PC-9 (cell line): Measurements from ENCODE around the gene BRD1. TPM values are rescaled to one million over a fixed set of nuclear protein-coding genes. Genes with fewer than 3 reads are reported as not detected.

Experiments used
- BruUV-seq: library from RNA; stranded (reverse); fragments of 400-500 nt; replicated peaks from 2 replicates; lab custom pipeline; 2021; lab: Mats Ljungman, UMichigan
- CTCF ChIA-PET: fragments of 300-600 bp; sonication (Branson Sonifier 250); formaldehyde crosslinking; loops from one replicate; lab custom pipeline; 2022; ENCODE audit warnings: antibody characterized with exemption; lab: Charles Lee
- POLR2A ChIA-PET: fragments of 300-600 bp; sonication (Branson Sonifier 250); formaldehyde crosslinking; loops from one replicate; lab custom pipeline; 2022; ENCODE audit warnings: antibody characterized with exemption; ENCODE audit not compliant: unreplicated experiment; lab: Charles Lee
- DNase-seq, 2 experiments: peaks; one replicate each; pipeline versions ENCODE4 v3.0.0 to v3.0.0-alpha.2; 2015 to 2022; ENCODE audit warnings: mixed read lengths in 1 of 2
- H2AFZ ChIP-seq: fragments of 200-600 bp; sonication (generic); 2 replicates; pipeline ENCODE4 v1.8.1; 2017; ENCODE audit warnings: antibody characterized with exemption
- H3F3A ChIP-seq: fragments of 200-600 bp; sonication (generic); 2 replicates; pipeline ENCODE4 v1.8.1; 2017; ENCODE audit warnings: antibody characterized with exemption, mild to moderate bottlenecking, low read depth; ENCODE audit not compliant: insufficient read depth
- H3K27ac ChIP-seq: fragments of 200-600 bp; sonication (generic); 2 replicates; pipeline ENCODE4 v1.6.1; 2016; ENCODE audit warnings: mixed run types
- H3K27me3 ChIP-seq: fragments of 200-600 bp; sonication (generic); 2 replicates; pipeline ENCODE4 v1.6.1; 2016; ENCODE audit warnings: low read depth, mixed run types; ENCODE audit not compliant: insufficient read depth
- H3K36me3 ChIP-seq: fragments of 200-600 bp; sonication (generic); 2 replicates; pipeline ENCODE4 v1.6.1; 2016; ENCODE audit warnings: low read depth, mixed run types
- H3K4me1 ChIP-seq: fragments of 200-600 bp; sonication (generic); replicated peaks from 2 replicates; pipeline ENCODE4 v1.6.1; 2016; ENCODE audit warnings: mixed run types; ENCODE audit not compliant: insufficient read depth
- H3K4me2 ChIP-seq: fragments of 200-600 bp; sonication (generic); 2 replicates; pipeline ENCODE4 v1.6.1; 2017; ENCODE audit warnings: mixed run types
- H3K4me3 ChIP-seq: fragments of 200-600 bp; sonication (generic); 2 replicates; pipeline ENCODE4 v1.6.1; 2016; ENCODE audit warnings: mixed run types
- H3K79me2 ChIP-seq: fragments of 200-600 bp; sonication (generic); 2 replicates; pipeline ENCODE4 v1.6.1; 2017; ENCODE audit warnings: low read depth, mixed run types
- H3K9me2 ChIP-seq: fragments of 200-600 bp; sonication (generic); 2 replicates; pipeline ENCODE4 v1.8.1; 2017; ENCODE audit warnings: mild to moderate bottlenecking; ENCODE audit not compliant: insufficient read depth
- H3K9me3 ChIP-seq: fragments of 200-600 bp; sonication (generic); 2 replicates; pipeline ENCODE4 v1.8.1; 2016; ENCODE audit warnings: low read depth; ENCODE audit not compliant: insufficient read depth
- H4K20me1 ChIP-seq: fragments of 200-600 bp; sonication (generic); 2 replicates; pipeline ENCODE4 v1.8.1; 2017; ENCODE audit not compliant: insufficient read depth
- CTCF ChIP-seq: fragments of 200-600 bp; sonication (generic); conservative IDR thresholded peaks from 2 replicates; pipeline ENCODE4 v1.6.1; 2017; ENCODE audit warnings: mixed run types, antibody characterized with exemption, mild to moderate bottlenecking, moderate library complexity
- EZH2 ChIP-seq: fragments of 200-600 bp; sonication (generic); IDR thresholded peaks from 2 replicates; pipeline ENCODE4 v1.8.0; 2017; ENCODE audit warnings: antibody characterized with exemption, low read depth
- intact Hi-C: fragments of 100-400 bp; cut with micrococcal nuclease; formaldehyde crosslinking; loops from one replicate; pipeline ENCODE4 v1.10.0; 2022; ENCODE audit not compliant: unreplicated experiment
- total RNA-seq: library from RNA; stranded (reverse); gene quantifications from 2 replicates; pipeline ENCODE4 v1.2.3, GENCODE V29; 2021

BRD1 gene
- total RNA-seq, 1 experiment from 2014 or later: 28.5 TPM

- H3K4me3 ChIP-seq: no peak overlapping the region
- H3F3A ChIP-seq: no peaks in the 10 kb centered on the region; the same call in 1 of the 2 replicates
- no peak for TF ChIP-seq CTCF
- no peak for TF ChIP-seq EZH2
- peaks cover 48% of the 10 kb centered on the region for H3K36me3 ChIP-seq
- CTCF ChIA-PET: no interaction called here
- H3K9me2 ChIP-seq: no peaks in the 10 kb centered on the region
- H3K27ac ChIP-seq: no peak overlapping the region
- no peaks in the 10 kb centered on the region for H3K9me3 ChIP-seq
- no TSS peak for BruUV-seq
- no peak for DNase-seq
- POLR2A ChIA-PET: no interaction called here
- intact Hi-C loops: no loop called here
- no peak overlapping the region for H3K4me2 ChIP-seq
- H2AFZ ChIP-seq: no peak overlapping the region
- H3K4me1 ChIP-seq: peaks cover 13% of the 10 kb centered on the region
- H3K27me3 ChIP-seq: no peaks in the 10 kb centered on the region
- peaks cover 100% of the 10 kb centered on the region for H4K20me1 ChIP-seq
- peaks cover 100% of the 10 kb centered on the region for H3K79me2 ChIP-seq
Measured at GRCh38 chr22:49820984-49821383, 6.7 kb downstream of the BRD1 start.

GRCh38 chr22:49817359-49817758 is 10.3 kb downstream of the BRD1 start:
- H3K4me3 ChIP-seq: no peak overlapping the region
- peaks cover 100% of the 10 kb centered on the region for H4K20me1 ChIP-seq
- no TSS peak for BruUV-seq
- no peak overlapping the region for H3K27ac ChIP-seq
- H3K27me3 ChIP-seq: no peaks in the 10 kb centered on the region
- peaks cover 3% of the 10 kb centered on the region; the same call in 1 of the 2 replicates for H3K4me1 ChIP-seq
- peaks cover 50% of the 10 kb centered on the region for H3K36me3 ChIP-seq
- no peaks in the 10 kb centered on the region for H3K9me2 ChIP-seq
- no peak overlapping the region for H3K4me2 ChIP-seq
- peaks cover 100% of the 10 kb centered on the region for H3K79me2 ChIP-seq
- ChIA-PET CTCF (no interaction called here), POLR2A (no interaction called here)
- no peak for DNase-seq
- intact Hi-C loops: loop anchor here (5.0 to 10.0 kb wide), 2 partner anchors 35 to 77 kb away; partner anchors contain the start of gene ZBED4
- H2AFZ ChIP-seq: no peak overlapping the region
- peaks cover 13% of the 10 kb centered on the region; the same call in 1 of the 2 replicates for H3F3A ChIP-seq
- no peaks in the 10 kb centered on the region for H3K9me3 ChIP-seq
- TF ChIP-seq CTCF (no peak), EZH2 (no peak)

GRCh38 chr22:49815641-49816091 is 12.0 kb downstream of the BRD1 start:
- intact Hi-C loops: loop anchor here (5.0 to 10.0 kb wide), 2 partner anchors 37 to 79 kb away; partner anchors contain the start of gene ZBED4
- Histone ChIP-seq H4K20me1 (peaks cover 100% of the 10 kb centered on the region), H3K9me2 (no peaks in the 10 kb centered on the region), H3K9me3 (no peaks in the 10 kb centered on the region), H3K4me1 (peaks cover 3% of the 10 kb centered on the region; the same call in 1 of the 2 replicates), H3K4me2 (no peak overlapping the region), H3K27ac (no peak overlapping the region), H3F3A (peaks cover 13% of the 10 kb centered on the region; the same call in 1 of the 2 replicates), H3K36me3 (peaks cover 35% of the 10 kb centered on the region), H2AFZ (no peak overlapping the region), H3K79me2 (peaks cover 100% of the 10 kb centered on the region), H3K27me3 (no peaks in the 10 kb centered on the region), H3K4me3 (no peak overlapping the region)
- DNase-seq: peak; percentile 73 to 86
- ChIA-PET POLR2A (interaction anchor here (0.6 to 0.8 kb wide), 2 partner anchors 37 to 39 kb away, joined by 3 to 4 read pairs; no protein-coding TSS in a partner anchor), CTCF (interaction anchor here (0.7 kb wide), 1 partner anchor 17 kb away, joined by 4 read pairs; no protein-coding TSS in a partner anchor)
- TF ChIP-seq CTCF (no peak), EZH2 (no peak)
- BruUV-seq: no TSS peak
